Stimulated activated CD8-positive, alpha-beta memory T cell treated with anti-CD3 and anti-CD28 coated beads, Interleukin-7, amount 100 ng/mL, for 24 hours (primary cell): ENCODE data around the gene KCNIP4.
"Not testable (repeated sequence)": the region's sequence is repeated elsewhere in the genome, so short reads cannot be mapped to it uniquely, and the experiment has no call there.

Experiments
- DNase-seq: peaks from one replicate; pipeline ENCODE4 v3.0.0-alpha.2; 2020; ENCODE audit warnings: low read depth

Gene KCNIP4

DNA sequence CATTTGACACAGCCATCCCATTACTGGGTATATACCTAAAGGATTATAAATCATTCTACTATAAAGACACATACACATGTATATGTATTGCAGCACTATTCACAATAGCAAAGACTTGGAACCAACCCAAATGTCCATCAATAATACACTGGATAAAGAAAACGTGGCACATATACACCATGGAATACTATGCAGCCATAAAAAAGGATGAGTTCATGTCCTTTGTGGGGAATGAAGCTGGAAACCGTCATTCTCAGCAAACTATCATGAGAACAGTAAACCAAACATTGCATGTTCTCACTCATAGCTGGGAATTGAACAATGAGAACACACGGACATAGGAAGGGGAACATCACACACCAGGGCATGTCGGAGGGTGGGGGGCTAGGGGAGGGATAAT lies 1202.6 kb downstream of the KCNIP4 start:
- DNase-seq: not testable (repeated sequence)

GRCh38 chr4:20735931-20736330 lies 1212.6 kb downstream of the KCNIP4 start:
- no peak for DNase-seq

DNA sequence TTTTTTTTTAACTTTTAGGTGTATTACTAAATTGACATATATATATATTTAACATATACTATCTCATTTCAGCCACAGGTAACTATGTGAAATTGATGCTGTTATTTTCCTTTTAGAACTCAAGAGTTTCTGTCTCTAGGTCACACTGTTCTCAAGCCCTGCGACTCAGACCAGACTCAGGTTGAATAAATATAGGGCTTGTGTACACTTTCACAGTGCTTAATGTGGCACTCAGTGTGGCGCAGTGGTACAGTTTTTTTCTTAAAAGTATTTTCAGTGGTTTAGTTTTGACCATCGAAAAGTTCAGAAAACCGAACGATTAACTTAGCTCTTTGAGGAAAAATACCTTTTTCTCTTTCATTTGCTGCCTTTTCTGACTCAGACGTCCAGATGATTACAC lies 1223.7 kb downstream of the KCNIP4 start:
- no peak for DNase-seq

DNA sequence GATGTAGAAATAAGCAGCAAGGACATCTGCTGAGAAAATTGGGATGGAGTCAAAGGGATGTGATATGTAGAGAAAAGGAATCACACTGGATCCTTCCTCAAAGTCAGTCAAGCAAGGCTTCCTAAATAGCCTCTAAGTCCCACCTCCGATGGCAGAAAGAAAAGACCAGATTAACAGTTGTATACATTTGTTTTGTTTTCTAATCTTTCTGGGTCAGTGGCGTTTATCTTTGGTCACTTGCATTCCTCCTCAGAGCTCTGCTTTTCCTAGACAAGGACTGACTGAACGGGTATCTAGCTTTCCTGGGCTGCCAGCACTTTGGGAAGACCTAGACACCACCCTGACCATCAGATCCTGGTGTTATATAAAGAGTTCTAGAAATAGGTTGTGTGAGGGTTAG lies 1225.1 kb downstream of the KCNIP4 start:
- DNase-seq: no peak

DNA sequence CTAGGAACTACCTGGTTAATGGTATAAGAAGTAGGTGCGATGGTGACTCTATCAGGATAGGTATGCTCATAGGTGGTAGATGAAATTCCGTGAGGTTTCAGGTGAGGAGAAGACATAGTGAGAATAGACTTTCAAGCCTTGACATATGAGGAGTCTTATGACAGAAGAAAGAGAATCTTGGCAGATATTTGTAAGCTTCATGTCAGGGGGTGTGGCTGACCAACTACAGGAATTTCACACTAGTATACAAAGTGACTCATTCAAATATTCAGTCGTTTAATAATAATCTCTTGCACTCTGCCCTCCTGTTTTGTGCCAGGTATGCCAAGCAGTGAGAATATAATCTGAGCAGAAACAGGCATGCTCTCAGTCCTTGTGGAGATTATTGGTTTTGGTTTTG lies 1225.6 kb downstream of the KCNIP4 start:
- DNase-seq: no peak

DNA sequence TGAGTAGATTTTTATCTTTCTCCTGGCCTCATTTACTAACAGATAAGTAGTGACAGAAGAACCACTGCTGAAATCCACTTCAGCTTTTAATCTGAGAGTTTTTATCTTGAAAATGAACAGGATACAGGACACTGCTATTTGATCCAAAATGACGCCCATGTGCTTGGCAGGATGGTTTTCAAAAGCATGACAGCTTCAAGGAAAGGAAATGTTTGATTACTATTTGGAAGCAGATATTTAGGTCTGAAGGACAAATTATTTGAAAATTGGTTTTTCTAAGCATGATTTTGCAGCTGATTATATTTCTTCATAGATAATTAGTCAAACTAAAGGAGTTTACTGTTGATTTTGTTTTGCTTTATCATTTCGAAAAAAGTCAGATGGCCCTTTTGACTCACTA lies 1237.2 kb downstream of the KCNIP4 start:
- no peak for DNase-seq

DNA sequence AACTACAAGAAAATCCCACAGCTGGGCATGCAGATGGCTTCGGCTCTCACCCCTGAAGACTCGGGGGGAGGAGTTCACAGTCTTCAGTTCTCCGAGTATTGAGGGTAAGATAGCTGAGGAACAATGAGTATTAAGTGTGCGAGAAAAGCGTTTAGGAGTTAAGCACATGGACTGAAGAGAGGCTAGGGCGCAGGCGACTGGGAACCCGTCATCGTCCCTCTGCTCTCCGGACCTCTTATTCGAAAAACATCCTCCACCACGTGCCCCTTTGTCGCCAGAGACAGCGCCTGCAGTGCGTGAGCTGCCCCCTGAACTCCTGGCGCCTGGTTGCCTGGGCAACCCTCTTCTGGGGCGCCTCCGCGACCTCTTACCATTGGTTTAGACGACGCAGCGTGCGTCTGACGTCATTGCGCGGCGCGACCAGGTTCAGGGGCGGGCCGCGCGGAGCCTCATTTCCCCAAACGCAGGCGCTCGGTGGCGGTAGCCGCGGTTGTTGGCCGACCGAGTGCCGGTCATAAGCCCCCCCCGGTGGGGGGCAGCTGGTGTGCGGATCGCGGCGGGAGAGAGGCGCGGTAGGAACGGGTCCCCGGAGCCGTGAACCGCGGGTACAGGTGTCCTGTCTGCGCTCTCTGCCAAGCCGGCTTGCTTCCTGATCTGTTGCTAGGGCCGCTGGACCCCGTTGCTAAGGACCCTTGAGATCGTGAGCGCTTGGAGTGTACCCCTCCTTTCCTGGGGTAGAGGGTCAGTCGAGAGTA lies 1248.4 kb downstream of the KCNIP4 start, which contains the start of gene PACRGL:
TSS of gene PACRGL (plus strand) at position 452 of the 755 bp plus-strand sequence. CDS start 4,024 bp downstream, outside the sequence.
- DNase-seq: peak; percentile 85

GRCh38 chr4:20698820-20699219 lies 1249.8 kb downstream of the KCNIP4 start:
- DNase-seq: no peak

GRCh38 chr4:20698382-20698781 lies 1250.2 kb downstream of the KCNIP4 start:
- DNase-seq: no peak

- DNase-seq: no peak
Measured at GRCh38 chr4:20696815-20697214, 1251.8 kb downstream of the KCNIP4 start.

GRCh38 chr4:20687864-20688263 lies 1260.7 kb downstream of the KCNIP4 start:
- DNase-seq: no peak

DNA sequence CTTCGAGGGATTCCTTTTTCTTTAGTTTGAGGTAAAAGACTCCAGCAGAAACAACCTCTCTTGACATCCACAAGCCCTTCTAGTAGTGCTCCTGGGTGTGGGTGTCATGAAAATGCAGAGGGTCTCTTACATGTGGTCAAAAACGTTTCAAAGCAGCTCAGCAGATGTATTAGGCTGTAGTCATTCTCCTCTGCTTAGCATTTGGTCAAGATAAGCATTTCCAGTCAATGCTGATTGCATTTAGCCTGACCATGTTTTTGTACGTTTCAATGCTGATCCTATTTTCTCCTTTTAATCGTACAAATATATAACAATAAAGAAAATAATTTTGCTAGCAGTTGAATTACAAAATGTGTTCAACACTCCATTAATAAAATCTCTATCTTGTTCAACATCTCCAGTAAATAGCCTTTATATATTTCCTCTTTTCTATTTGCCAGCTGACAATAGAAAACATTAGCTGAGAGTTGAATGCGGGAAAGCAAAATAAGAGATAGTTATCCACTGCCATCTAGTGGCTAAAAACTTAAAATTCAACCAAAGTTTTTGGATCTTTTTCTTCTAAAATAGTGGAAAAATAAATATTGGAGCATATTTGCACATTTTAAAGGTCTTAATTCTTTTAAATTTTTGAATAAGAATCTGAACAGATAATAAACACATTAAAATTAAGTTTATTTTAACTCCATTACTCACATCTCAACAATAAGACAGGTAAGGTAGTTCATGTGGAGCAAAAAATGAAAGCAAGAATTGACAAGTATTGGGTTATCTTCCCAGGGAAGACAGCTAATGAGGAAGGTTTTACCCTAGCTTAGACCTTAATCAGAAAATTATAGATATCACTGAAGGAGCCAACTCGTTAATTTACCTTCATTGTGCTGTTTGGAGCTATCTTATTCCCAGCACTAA lies 1263.5 kb downstream of the KCNIP4 start:
- DNase-seq: no peak

DNA sequence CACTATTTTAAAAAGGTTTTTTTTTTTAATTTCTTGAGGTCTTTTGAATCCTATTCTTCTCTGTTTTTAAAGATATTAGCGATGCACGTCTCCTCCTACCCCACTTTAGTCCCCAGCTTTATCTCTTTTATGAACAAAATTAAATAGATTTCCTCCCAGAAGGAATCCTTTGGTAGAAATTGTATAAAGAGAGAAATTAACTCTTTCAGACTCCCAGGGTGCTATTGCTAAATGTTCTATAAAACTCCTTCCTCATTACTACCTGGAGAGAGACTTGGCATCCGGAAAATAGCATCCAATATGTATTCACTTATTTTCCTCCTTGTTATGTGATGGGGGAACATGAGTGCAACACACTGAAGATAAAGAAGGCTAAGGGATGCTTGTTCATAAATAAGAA lies 1264.8 kb downstream of the KCNIP4 start:
- DNase-seq: no peak

DNA sequence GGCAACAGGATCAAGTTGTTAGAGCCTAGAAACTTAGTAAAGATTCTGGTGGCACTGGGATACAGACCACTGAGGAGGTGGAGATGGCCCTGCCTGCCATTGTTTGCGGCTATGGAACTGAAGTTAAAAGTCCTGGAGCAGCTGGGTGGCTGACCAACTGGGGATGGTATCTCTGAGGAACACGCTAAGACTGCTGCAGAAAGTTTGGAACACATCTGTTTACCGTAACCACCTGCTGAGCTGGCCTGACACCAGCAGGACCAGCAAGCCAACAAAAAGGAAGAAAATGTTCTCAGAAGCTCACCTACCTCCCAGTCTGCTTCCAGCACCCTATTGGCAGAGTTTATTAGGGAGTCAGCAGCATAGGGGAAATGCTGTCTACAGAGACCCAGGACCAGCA lies 1265.7 kb downstream of the KCNIP4 start:
- no peak for DNase-seq

- no peak for DNase-seq
Measured at GRCh38 chr4:20681271-20681670, 1267.3 kb downstream of the KCNIP4 start.

DNA sequence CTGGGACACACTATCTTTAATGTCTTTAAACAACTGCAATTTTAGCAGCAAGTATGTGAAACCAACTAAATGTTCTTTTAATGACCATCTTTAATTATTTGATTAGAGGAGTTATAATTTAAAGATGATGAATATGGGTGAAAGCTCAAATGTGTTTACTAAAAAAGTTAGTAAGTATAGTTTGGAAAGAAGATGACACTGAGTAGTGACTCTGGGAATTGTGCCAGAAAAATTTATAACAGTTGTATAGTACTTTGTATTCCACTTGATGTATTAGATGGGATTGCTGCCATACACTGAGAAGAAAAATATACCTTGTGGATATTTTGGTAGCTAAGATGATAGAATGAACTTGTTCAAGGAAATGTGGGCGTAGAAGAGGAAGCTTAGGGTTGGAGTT lies 1267.8 kb downstream of the KCNIP4 start:
- no peak for DNase-seq

- no peak for DNase-seq
Measured at GRCh38 chr4:20679951-20680350, 1268.6 kb downstream of the KCNIP4 start.
